Activated T-helper 1 cell treated with anti-CD3 and anti-CD28 coated beads, Interleukin-12 subunit alpha, Interleukin-12 subunit beta, Interleukin-2, Interleukin-4 antibody, amounts not matched to agents 30 ng/mL and 10 ng/mL and 1 ng/mL, durations not matched to agents 14 hours and 24 hours and 36 hours (primary cell): Measurements from ENCODE around the gene CPNE9. TPM values are rescaled to one million over a fixed set of nuclear protein-coding genes. Genes with fewer than 3 reads are reported as not detected.

ENCODE experiments used
- DNase-seq: peaks from one replicate; pipeline ENCODE4 v3.0.0; 2021; ENCODE audit warnings: low spot score
- H3K27ac Mint-ChIP-seq: one replicate; pipeline ENCODE4 v1.8.0; 2021; ENCODE audit warnings: mild to moderate bottlenecking, mixed read lengths
- H3K27me3 Mint-ChIP-seq: one replicate; pipeline ENCODE4 v1.8.0; 2022; ENCODE audit warnings: mild to moderate bottlenecking, moderate library complexity, mixed read lengths; ENCODE audit not compliant: insufficient read depth
- H3K36me3 Mint-ChIP-seq: one replicate; pipeline ENCODE4 v1.8.0; 2021; ENCODE audit warnings: low read depth, mixed read lengths
- H3K4me1 Mint-ChIP-seq: one replicate; pipeline ENCODE4 v1.8.0; 2021; ENCODE audit warnings: low read depth, mixed read lengths
- H3K4me3 Mint-ChIP-seq: one replicate; pipeline ENCODE4 v1.8.0; 2021; ENCODE audit warnings: mild to moderate bottlenecking, moderate library complexity, mixed read lengths
- H3K9me3 Mint-ChIP-seq: one replicate; pipeline ENCODE4 v1.8.0; 2021; ENCODE audit warnings: mixed read lengths
- intact Hi-C: fragments of 100-400 bp; cut with micrococcal nuclease; formaldehyde crosslinking; loops from one replicate; pipeline ENCODE4 v1.15.1; 2024
- total RNA-seq: library from RNA; stranded (reverse); gene quantifications from 2 replicates; pipeline ENCODE4 v1.2.3, GENCODE V29; 2022

The CPNE9 gene
- total RNA-seq, 1 donor from 2014 or later, result not detected

DNA sequence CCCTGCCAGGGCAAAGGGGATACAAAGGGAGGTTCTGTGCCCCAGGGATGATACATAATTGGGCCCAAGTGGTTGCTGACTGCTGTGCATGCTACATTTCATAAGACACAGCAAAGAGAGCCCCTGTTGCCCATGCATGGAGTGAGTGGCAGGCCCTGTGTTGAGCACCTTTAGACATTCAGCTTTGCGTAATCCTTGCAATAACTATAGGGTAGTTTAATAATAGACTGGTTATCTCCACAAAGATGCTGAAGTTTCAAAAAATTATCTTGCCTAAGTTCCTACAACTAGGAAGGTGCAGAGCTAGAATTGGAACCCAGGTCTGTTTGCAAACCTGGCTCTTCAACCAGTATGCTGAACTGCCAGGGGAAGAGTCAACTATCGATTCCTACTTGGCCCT, 44.4 kb downstream of the CPNE9 start:
- peaks cover 47% of the 10 kb centered on the region for H3K4me1 Mint-ChIP-seq
- no peaks in the 10 kb centered on the region for H3K27me3 Mint-ChIP-seq
- intact Hi-C loops, result no loop called here
- H3K4me3 Mint-ChIP-seq, result peak overlapping the region; percentile 25
- H3K36me3 Mint-ChIP-seq, result peaks cover 55% of the 10 kb centered on the region
- H3K9me3 Mint-ChIP-seq, result no peaks in the 10 kb centered on the region
- no peak for DNase-seq
- H3K27ac Mint-ChIP-seq, result no peak overlapping the region

DNA sequence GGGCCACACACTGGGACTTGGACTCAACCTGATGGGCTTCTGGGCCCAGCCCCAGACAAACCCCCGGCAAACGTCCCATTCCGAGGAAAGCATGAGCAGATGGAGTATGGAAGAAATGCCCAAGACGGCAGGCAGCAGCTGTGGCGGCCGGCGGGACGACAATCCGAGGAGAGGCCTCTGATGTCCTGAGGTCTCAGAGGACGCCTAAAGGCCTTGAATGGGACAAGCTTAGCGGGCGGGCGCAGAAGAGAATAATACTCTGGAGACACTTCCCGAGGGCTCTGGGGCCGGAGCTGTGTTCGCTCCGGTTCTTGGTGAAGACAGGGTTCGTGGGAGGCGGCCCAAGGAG, 45.6 kb downstream of the CPNE9 start:
- Mint-ChIP-seq H3K9me3 (no peaks in the 10 kb centered on the region), H3K36me3 (peaks cover 49% of the 10 kb centered on the region), H3K27ac (peak overlapping the region; percentile 95), H3K27me3 (no peaks in the 10 kb centered on the region), H3K4me1 (peaks cover 55% of the 10 kb centered on the region), H3K4me3 (peak overlapping the region; percentile 96)
- intact Hi-C loops, result loop anchor here (1.0 kb wide), 3 partner anchors 18 to 141 kb away; partner anchors contain the start of genes BRPF1 and JAGN1
- no peak for DNase-seq

DNA sequence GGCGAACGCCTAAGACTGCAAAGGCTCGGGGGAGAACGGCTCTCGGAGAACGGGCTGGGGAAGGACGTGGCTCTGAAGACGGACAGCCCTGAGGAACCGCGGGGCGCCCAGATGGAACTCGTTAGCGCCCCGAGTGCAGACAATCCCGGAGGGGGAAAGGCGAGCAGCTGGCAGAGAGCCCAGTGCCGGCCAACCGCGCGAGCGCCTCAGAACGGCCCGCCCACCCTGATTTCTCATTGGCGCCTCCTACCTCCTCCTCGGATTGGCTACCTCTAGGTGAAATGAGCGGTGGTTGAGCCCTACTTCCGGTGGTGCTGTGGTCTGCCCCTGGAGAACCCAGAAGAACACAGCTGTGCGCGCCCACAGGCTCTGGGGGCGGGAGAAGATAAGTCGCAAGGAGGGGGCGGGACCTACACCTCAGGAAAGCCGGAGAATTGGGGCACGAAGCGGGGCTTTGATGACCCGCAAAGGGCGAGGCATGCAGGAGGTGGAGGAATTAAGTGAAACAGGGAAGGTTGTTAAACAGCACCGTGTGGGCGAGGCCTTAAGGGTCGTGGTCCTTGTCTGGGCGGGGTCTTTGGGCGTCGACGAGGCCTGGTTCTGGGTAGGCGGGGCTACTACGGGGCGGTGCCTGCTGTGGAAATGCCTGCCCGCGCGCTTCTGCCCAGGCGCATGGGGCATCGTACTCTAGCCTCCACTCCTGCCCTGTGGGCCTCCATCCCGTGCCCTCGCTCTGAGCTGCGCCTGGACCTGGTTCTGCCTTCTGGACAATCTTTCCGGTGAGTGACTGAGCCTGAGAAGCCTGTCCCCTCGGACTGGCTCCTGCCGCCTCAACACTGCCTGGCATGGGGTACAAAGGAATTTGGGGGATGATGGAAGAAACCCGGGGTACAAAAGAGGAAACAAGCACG, 46.3 kb downstream of the CPNE9 start, which contains the start of gene OGG1:
TSS of gene OGG1 (plus strand) at position 308 of the 911 bp plus-strand sequence. CDS start at position 643, 335 bp downstream.
- Mint-ChIP-seq H3K4me1 (peaks cover 61% of the 10 kb centered on the region), H3K27me3 (no peaks in the 10 kb centered on the region), H3K4me3 (peak within 1 kb of the TSS; percentile 96), H3K9me3 (no peaks in the 10 kb centered on the region), H3K27ac (peak within 1 kb of the TSS; percentile 95), H3K36me3 (peaks cover 49% of the 10 kb centered on the region)
- intact Hi-C loops, result loop anchor here (1.0 to 5.0 kb wide), 12 partner anchors 19 to 353 kb away; partner anchors contain the start of genes BRPF1, CAMK1, CRELD1 and EMC3
- peak; percentile 96 for DNase-seq

DNA sequence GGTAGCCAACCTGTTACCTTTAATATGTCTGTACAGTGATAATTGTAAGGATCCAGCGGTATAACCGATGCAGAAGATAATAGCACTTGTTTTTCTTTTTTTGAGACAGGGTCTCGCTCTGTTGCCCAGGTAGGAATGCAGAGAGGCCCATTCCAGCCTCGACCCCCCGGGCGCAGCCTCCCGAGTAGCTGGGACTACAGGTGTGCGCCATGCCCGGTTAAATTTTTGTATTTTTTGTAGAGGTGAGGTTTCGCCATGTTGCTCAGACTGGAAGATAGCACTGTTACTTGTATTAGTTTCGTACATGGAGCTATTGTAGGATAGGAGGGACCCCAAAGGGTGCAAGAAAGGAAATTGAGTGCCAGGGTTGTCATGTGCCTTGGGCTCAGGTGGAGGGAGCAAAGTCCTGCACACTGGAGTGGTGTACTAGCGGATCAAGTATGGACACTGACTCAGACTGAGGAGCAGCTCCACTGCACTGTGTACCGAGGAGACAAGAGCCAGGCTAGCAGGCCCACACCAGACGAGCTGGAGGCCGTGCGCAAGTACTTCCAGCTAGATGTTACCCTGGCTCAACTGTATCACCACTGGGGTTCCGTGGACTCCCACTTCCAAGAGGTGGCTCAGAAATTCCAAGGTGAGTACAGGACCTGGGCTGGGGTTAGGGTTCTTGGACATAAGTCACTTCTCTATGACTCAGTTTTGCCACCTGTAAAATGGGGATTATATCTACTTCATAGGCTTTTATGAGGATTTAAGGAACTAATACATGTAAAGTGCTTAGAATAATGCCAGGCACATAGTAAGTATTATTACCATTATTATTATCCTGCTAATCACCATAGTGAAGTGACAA, 47.2 kb downstream of the CPNE9 start:
- no peaks in the 10 kb centered on the region for H3K9me3 Mint-ChIP-seq
- peak overlapping the region; percentile 96 for H3K4me3 Mint-ChIP-seq
- no peak for DNase-seq
- intact Hi-C loops, result loop anchor here (1.0 to 5.0 kb wide), 9 partner anchors 19 to 353 kb away; partner anchors contain the start of genes CAMK1, CRELD1, EMC3 and FANCD2
- H3K4me1 Mint-ChIP-seq, result peaks cover 63% of the 10 kb centered on the region
- H3K27me3 Mint-ChIP-seq, result no peaks in the 10 kb centered on the region
- H3K27ac Mint-ChIP-seq, result peak overlapping the region; percentile 95
- H3K36me3 Mint-ChIP-seq, result peaks cover 46% of the 10 kb centered on the region

DNA sequence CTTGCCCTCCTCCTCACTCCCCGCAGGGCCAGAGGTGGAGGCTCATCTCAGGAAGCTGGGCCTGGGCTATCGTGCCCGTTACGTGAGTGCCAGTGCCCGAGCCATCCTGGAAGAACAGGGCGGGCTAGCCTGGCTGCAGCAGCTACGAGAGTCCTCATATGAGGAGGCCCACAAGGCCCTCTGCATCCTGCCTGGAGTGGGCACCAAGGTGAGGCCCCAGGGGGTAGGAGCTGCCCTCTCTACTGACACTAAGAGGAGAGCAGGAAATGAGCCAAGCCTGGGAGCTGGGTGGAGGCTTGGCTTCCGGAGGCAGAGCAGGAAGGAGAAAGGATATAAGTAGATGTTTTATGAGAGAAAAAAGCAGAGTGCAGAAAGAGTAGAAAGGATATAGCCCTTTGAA, 51.0 kb downstream of the CPNE9 start:
- no peaks in the 10 kb centered on the region for H3K27me3 Mint-ChIP-seq
- H3K9me3 Mint-ChIP-seq, result no peaks in the 10 kb centered on the region
- no peak for DNase-seq
- peaks cover 42% of the 10 kb centered on the region for H3K4me1 Mint-ChIP-seq
- intact Hi-C loops, result loop anchor here (5.0 kb wide), 1 partner anchor 233 kb away; the partner anchor contains the start of gene EMC3
- peak overlapping the region; percentile 46 for H3K27ac Mint-ChIP-seq
- H3K4me3 Mint-ChIP-seq, result peak overlapping the region; percentile 37
- peaks cover 47% of the 10 kb centered on the region for H3K36me3 Mint-ChIP-seq

DNA sequence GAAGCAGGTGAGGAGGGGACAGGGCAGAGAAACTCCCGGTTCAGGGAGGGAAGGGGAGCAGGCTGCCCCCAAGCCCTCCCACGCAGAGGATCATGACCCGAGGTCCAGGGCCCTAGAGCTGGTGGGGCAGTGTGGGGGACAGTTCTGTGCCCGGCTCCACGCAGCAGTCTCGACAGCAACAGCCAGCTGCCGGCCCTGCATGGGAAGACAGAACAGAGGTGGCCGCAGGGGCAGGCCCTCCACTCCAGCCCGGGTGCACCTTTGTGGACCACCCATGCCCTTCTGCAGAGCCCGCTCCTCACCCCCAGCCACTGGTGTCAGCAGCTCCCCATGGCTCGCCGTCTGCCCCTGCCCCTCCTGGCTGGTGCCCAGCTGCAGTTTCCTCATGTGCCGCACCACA, 53.8 kb downstream of the CPNE9 start:
- Mint-ChIP-seq H3K9me3 (no peaks in the 10 kb centered on the region), H3K4me3 (no peak overlapping the region), H3K27ac (no peak overlapping the region), H3K27me3 (no peaks in the 10 kb centered on the region), H3K36me3 (peaks cover 59% of the 10 kb centered on the region), H3K4me1 (peaks cover 17% of the 10 kb centered on the region)
- DNase-seq, result no peak
- intact Hi-C loops, result no loop called here

DNA sequence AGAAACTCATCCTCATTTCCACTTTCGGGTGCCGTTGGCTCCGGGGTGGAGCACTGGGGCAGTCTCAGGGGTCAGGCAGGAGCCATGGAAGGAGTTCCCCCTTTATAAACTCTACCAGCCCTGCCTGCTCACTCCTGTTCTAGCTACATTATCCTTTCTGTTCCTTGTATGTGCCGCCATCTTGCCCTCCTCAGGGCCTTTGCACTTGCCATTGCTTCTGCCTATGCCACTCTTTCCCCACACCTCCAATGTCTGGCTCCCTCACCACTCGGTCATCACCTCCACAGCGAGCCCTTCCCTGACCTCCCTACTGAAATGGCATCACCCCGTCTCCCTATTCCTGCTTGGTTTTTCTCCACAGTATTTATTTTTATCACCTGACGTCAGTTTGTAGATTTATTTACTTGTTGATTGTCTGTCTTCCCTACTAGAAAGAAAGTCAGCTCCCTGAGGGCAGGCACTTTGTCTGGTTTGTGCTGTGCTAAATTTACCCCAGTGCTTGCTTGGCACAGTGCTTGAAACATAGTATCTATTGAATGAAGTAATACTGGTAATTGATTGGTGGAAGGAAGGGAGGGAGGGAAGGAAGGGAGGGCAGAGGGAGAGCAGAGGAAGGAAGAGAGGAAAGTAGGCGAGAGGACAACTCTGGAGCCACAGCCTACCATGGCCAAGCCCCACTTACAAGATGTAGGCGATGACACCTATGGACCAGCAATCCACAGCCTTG, 57.3 kb downstream of the CPNE9 start:
- Mint-ChIP-seq H3K9me3 (no peaks in the 10 kb centered on the region), H3K27ac (no peak overlapping the region), H3K4me1 (no peaks in the 10 kb centered on the region), H3K36me3 (peaks cover 54% of the 10 kb centered on the region), H3K4me3 (no peak overlapping the region), H3K27me3 (no peaks in the 10 kb centered on the region)
- intact Hi-C loops, result no loop called here
- DNase-seq, result no peak

DNA sequence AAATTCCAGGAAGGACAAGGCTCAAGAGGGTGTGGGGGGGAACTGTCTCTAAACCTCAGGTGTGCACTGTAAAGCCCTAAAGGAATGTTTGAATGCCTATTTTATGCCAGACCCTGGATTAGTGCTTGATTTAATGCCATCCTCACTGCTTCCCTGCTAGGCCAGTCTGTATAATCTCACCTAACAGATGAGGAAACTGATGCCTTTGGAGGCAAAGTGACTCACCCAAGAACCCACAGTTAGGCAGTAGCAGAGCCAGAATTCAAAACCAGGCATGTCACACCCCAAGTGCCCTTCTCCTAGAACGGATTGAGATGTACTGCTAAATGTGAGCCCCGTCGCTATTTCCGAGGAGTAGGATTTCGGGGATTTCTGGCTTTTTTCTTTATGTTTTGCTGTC, 58.3 kb downstream of the CPNE9 start:
- no peaks in the 10 kb centered on the region for H3K9me3 Mint-ChIP-seq
- peaks cover under 1% of the 10 kb centered on the region for H3K4me1 Mint-ChIP-seq
- H3K27ac Mint-ChIP-seq, result no peak overlapping the region
- peaks cover 46% of the 10 kb centered on the region for H3K36me3 Mint-ChIP-seq
- no peak for DNase-seq
- no peak overlapping the region for H3K4me3 Mint-ChIP-seq
- intact Hi-C loops, result no loop called here
- no peaks in the 10 kb centered on the region for H3K27me3 Mint-ChIP-seq

DNA sequence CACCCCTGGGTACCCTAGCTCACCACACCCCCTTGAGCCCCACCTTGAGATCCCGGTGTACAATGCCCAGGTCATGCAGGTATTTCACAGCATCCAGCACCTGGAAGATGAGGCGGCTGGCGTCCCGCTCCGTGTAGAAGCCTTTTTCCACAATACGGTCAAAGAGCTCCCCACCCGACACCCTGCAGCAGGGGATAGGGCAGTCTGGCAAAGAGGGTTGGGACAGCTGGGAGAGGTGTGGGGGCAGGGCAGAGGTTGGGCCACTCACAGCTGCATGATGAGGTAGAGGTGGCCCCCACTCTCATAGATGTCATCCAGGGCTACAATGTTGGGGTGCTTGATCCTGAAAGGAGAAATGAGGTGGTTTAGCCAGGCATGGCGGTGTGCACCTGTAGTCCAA, 59.2 kb downstream of the CPNE9 start:
- Mint-ChIP-seq H3K36me3 (peaks cover 42% of the 10 kb centered on the region), H3K9me3 (no peaks in the 10 kb centered on the region), H3K27ac (no peak overlapping the region), H3K4me3 (no peak overlapping the region), H3K4me1 (peaks cover 10% of the 10 kb centered on the region), H3K27me3 (no peaks in the 10 kb centered on the region)
- no peak for DNase-seq
- intact Hi-C loops, result no loop called here

DNA sequence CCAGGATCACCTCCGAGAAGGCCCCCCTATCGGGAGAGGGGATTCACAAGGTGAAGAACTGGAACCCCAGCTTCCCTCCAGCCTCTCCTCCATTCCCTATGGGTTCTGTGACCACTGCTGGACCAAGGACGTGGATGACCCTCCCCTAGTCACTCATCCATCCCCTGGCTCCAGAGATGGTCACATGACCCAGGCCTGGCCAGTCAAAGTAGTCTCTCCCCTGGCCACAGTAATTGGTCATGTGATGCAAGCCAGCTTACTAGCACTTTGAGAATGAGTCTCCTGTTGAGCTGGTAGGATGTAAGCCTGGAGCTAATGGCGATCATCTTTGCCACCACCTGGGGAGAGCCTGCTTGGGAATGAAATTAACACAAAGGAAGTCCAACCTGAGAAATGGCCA, 62.2 kb downstream of the CPNE9 start:
- Mint-ChIP-seq H3K9me3 (no peaks in the 10 kb centered on the region), H3K27me3 (peaks cover under 1% of the 10 kb centered on the region), H3K36me3 (peaks cover 25% of the 10 kb centered on the region), H3K4me3 (no peak overlapping the region), H3K4me1 (peaks cover 30% of the 10 kb centered on the region), H3K27ac (no peak overlapping the region)
- intact Hi-C loops, result no loop called here
- no peak for DNase-seq

DNA sequence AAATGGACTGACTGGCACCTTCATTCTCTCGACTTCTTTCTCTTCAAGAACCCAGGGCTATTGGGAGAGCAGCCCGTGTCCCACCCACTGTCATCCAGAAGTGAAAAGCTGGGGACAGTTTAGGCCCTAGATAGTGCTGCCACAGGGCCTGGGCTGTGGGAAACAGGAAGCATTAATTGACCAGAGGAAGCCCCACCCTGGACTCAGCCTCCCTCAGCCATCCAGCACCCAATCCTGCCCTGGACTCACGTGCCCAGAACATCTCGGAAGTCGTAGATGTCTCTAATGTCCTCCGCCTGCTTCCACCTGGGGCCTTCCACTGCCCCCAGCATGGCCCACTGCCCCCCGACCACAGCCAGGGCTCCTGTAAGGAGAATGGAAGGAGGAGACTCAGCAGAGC, 63.8 kb downstream of the CPNE9 start:
- peaks cover 13% of the 10 kb centered on the region for H3K36me3 Mint-ChIP-seq
- peaks cover 30% of the 10 kb centered on the region for H3K4me1 Mint-ChIP-seq
- DNase-seq, result no peak
- H3K4me3 Mint-ChIP-seq, result peak overlapping the region; percentile 29
- no peak overlapping the region for H3K27ac Mint-ChIP-seq
- intact Hi-C loops, result no loop called here
- peaks cover 2% of the 10 kb centered on the region for H3K27me3 Mint-ChIP-seq
- no peaks in the 10 kb centered on the region for H3K9me3 Mint-ChIP-seq

DNA sequence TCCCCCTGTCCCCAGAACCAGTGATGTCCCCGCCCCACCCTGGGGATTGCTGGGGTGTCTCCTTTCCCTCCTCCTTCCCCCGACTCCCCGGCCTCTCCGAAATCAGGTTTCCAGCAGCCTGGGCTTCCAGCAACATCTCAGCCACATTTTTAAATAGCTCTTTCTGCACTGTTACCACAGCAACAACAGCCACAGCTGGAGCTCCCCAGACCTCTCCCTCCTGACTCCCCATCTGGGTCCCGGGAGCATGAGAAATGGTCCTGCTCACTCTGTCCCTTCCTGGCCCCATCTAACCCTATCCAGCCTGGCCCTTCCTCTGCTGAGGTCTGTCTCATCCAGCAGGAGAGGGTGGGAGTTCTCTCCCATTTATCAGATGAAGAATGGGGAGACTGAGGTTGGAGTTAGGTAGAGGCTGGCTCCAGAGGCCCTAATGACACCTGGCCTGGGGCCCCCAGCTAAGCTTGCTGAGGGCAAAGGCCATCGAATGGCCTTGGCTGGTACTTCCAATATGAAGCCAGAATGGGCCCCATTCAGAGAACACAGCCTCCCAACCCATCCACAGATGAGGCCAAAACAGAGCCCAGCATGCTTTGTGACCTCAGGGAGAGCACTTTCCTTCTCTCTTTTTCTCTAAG, 64.6 kb downstream of the CPNE9 start:
- Mint-ChIP-seq H3K4me3 (peak overlapping the region; percentile 80), H3K9me3 (no peaks in the 10 kb centered on the region), H3K4me1 (peaks cover 30% of the 10 kb centered on the region), H3K27me3 (peaks cover 2% of the 10 kb centered on the region), H3K27ac (no peak overlapping the region), H3K36me3 (peaks cover 15% of the 10 kb centered on the region)
- no peak for DNase-seq
- intact Hi-C loops, result loop anchor here (2.0 kb wide), 1 partner anchor 19 kb away; no protein-coding TSS in a partner anchor
